ENCODE measurements around the gene HOXA7.

DNA sequence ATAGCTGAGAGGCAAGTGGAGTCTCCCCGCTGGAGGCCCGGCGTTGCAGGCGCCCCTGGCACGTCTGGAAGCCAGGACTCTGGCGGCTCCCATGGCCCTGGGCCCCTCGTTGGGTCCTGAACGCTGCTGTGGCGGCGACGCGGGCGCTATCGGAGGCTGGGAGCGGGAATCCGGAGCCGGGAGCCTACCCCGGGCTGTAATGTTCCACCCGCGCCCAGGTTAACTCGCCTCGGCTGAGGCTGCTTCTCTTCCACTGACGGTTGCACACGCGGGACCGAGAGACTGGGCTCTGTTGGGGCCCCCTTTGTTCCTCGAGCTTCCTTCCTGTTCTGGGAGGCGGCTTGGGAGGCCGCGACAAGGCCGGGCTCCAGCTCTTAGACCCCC lies 11.7 kb downstream of the HOXA7 start:
- TF ChIP-seq, protein P1, sequence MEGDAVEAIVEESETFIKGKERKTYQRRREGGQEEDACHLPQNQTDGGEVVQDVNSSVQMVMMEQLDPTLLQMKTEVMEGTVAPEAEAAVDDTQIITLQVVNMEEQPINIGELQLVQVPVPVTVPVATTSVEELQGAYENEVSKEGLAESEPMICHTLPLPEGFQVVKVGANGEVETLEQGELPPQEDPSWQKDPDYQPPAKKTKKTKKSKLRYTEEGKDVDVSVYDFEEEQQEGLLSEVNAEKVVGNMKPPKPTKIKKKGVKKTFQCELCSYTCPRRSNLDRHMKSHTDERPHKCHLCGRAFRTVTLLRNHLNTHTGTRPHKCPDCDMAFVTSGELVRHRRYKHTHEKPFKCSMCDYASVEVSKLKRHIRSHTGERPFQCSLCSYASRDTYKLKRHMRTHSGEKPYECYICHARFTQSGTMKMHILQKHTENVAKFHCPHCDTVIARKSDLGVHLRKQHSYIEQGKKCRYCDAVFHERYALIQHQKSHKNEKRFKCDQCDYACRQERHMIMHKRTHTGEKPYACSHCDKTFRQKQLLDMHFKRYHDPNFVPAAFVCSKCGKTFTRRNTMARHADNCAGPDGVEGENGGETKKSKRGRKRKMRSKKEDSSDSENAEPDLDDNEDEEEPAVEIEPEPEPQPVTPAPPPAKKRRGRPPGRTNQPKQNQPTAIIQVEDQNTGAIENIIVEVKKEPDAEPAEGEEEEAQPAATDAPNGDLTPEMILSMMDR (tag by site-specific recombination; IDR thresholded peaks at IDR 0.05), result no peak
- TF ChIP-seq ZNF76 (tag by site-specific recombination; IDR thresholded peaks at IDR 0.05; ENCODE audit: borderline replicate concordance, low read depth) (no peak), ZNF335 (tag by site-specific recombination; conservative IDR thresholded peaks at IDR 0.05) (no peak; the same call in 1 of the 2 replicates), ZNF24 (tag by site-specific recombination; IDR thresholded peaks at IDR 0.05) (no peak), ZNF140 (tag by site-specific recombination; IDR thresholded peaks at IDR 0.05) (no peak), ZNF555 (tag by site-specific recombination; conservative IDR thresholded peaks at IDR 0.05) (no peak), ZBTB7A (tag by site-specific recombination; IDR thresholded peaks at IDR 0.05; ENCODE audit: low read depth) (no peak)
- TF ChIP-seq, protein P2, sequence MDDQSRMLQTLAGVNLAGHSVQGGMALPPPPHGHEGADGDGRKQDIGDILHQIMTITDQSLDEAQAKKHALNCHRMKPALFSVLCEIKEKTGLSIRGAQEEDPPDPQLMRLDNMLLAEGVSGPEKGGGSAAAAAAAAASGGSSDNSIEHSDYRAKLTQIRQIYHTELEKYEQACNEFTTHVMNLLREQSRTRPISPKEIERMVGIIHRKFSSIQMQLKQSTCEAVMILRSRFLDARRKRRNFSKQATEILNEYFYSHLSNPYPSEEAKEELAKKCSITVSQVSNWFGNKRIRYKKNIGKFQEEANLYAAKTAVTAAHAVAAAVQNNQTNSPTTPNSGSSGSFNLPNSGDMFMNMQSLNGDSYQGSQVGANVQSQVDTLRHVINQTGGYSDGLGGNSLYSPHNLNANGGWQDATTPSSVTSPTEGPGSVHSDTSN (CRISPR knock-in tag; IDR thresholded peaks at IDR 0.05), result no peak
- TF ChIP-seq, protein P3, sequence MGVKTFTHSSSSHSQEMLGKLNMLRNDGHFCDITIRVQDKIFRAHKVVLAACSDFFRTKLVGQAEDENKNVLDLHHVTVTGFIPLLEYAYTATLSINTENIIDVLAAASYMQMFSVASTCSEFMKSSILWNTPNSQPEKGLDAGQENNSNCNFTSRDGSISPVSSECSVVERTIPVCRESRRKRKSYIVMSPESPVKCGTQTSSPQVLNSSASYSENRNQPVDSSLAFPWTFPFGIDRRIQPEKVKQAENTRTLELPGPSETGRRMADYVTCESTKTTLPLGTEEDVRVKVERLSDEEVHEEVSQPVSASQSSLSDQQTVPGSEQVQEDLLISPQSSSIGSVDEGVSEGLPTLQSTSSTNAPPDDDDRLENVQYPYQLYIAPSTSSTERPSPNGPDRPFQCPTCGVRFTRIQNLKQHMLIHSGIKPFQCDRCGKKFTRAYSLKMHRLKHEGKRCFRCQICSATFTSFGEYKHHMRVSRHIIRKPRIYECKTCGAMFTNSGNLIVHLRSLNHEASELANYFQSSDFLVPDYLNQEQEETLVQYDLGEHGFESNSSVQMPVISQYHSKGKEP (tag by site-specific recombination; IDR thresholded peaks at IDR 0.05), result no peak
- TF ChIP-seq, protein P4, sequence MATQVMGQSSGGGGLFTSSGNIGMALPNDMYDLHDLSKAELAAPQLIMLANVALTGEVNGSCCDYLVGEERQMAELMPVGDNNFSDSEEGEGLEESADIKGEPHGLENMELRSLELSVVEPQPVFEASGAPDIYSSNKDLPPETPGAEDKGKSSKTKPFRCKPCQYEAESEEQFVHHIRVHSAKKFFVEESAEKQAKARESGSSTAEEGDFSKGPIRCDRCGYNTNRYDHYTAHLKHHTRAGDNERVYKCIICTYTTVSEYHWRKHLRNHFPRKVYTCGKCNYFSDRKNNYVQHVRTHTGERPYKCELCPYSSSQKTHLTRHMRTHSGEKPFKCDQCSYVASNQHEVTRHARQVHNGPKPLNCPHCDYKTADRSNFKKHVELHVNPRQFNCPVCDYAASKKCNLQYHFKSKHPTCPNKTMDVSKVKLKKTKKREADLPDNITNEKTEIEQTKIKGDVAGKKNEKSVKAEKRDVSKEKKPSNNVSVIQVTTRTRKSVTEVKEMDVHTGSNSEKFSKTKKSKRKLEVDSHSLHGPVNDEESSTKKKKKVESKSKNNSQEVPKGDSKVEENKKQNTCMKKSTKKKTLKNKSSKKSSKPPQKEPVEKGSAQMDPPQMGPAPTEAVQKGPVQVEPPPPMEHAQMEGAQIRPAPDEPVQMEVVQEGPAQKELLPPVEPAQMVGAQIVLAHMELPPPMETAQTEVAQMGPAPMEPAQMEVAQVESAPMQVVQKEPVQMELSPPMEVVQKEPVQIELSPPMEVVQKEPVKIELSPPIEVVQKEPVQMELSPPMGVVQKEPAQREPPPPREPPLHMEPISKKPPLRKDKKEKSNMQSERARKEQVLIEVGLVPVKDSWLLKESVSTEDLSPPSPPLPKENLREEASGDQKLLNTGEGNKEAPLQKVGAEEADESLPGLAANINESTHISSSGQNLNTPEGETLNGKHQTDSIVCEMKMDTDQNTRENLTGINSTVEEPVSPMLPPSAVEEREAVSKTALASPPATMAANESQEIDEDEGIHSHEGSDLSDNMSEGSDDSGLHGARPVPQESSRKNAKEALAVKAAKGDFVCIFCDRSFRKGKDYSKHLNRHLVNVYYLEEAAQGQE (tag by site-specific recombination; IDR thresholded peaks at IDR 0.05), result no peak
